HG02642 (cell line): ENCODE measurements around the gene HOXB13.

ENCODE experiments used
- ATAC-seq: cut with Tn5 transposase; IDR thresholded peaks from one replicate; pipeline ENCODE4 v1.9.1; 2021; ENCODE audit warnings: mild to moderate bottlenecking; ENCODE audit not compliant: unreplicated experiment, poor library complexity

The HOXB13 gene

GRCh38 chr17:48749621-48750553 lies 21.3 kb upstream of the HOXB13 start:
- no peak for ATAC-seq

DNA sequence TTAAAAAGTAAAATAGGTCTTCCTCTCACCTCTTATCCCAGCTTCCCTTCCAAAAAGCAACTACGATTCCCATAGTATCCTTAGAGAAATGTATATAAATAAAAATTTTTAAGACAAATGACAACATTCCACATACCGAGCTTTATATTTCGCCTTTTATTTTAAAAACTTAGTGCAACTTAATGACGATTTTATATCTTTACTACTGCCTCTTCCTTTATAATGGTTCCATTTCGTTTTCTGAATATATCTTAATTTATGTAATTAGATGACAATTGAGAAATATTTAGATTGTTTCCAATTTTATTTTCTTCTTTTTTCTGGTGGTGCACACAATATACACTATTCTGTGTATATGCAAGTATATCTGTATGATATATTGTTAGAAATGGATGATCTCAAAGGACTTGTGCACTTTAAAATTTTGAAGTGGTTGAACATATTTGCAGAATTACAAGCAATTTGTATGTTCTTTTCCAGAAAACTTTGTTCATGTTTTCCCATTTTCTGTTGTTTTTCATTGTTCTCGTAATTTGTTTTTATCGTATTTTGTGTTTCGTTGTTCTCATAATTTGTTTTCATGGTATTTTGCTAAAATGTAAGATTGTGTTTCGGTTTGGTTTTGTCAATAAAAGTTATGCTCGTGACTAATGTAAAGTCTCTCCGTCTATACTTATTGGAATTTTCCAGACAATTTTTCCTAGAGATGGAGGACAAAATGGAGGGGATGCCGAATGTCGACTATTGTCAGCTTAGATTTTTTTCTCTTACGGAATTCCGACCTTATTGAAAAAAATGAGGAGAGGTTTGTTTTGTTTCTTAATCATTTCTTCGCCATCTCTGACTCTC lies 20.4 kb upstream of the HOXB13 start:
- ATAC-seq: no peak

- no peak for ATAC-seq
Measured at GRCh38 chr17:48747445-48748363, 19.2 kb upstream of the HOXB13 start.

DNA sequence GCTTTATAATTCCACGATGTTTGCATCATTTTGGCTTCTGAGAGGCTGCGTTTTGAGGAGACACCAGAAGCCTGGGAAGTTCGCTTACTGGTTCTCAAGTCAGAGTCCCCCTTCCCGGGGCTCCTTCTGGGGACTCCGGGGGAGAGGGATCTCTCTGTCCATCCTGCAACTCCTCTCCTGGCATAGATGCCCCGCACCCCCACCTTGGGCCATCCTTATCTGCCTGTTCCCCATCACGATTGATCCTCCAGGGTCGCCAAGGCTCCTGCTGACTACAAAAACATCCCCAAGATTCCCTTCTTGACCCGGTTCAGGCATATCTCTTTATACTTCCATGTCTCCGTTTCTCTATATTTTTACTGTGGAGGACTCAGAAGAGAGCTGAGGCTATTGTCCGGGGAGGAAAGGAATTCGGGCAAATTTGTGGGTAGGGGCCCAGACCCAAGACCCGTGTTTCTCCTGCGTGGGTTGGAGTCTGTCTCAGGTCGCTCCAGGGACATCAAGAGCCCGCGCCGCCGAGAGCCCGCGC lies 18.4 kb upstream of the HOXB13 start:
- no peak for ATAC-seq

GRCh38 chr17:48745381-48746275 lies 17.1 kb upstream of the HOXB13 start:
- no peak for ATAC-seq

GRCh38 chr17:48740537-48740936 lies 12.0 kb upstream of the HOXB13 start:
- no peak for ATAC-seq

DNA sequence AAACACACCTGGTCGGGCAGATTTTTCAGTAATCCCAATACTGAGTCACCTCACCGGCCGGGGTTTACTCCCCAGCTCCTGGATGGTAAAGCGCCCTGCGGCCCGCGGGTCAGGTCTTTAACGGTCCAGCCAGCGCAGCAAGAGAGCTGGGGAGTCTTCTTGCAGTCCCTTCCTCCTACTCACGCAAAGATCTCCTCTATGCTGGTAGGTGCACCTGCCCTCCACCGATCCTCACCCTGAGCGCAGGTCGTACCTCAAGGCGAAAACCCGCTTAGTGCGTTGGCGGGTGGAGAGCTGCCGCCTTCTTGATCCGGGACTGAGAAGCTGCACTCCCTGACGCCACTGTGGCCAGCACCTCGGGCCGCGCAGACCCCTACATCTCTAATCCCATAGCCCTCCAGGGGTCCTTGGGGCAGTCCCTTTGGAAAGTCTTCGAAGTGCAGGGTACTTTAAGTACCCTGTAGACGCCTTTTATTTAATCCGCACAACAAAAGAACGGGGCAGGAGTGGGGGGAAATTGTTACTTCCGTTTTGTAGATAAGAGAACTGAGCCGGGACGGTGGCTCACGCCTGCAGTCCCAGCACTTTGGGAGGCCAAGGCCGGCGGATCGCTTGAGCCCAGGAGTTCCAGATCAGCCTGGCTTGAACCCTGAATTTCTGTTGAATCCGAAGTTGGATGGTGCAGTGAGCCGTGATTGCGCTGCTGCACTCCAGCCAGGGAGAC lies 10.4 kb upstream of the HOXB13 start:
- ATAC-seq: no peak

DNA sequence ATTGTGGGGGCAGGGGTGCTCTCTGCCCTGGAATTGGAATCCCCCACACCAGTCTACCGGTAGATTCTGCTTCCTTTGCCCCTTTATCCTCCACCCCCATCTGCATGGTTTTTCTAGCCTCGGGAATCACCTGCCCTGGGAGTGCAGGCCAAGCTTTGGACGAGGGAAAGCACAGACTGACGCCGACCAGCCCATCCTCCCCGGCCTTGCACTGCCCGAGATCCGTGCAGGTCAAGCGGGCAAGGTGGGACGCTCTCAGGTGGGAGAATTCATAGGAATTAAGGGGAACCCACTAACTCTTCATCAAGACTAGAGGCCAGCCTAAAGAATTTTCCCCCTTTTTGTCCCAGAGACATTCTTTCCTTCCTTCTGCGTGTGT lies 9.9 kb upstream of the HOXB13 start:
- ATAC-seq: no peak

GRCh38 chr17:48737330-48738043 lies 8.9 kb upstream of the HOXB13 start:
- no peak for ATAC-seq

- no peak for ATAC-seq
Measured at GRCh38 chr17:48735062-48735351, 6.5 kb upstream of the HOXB13 start.

DNA sequence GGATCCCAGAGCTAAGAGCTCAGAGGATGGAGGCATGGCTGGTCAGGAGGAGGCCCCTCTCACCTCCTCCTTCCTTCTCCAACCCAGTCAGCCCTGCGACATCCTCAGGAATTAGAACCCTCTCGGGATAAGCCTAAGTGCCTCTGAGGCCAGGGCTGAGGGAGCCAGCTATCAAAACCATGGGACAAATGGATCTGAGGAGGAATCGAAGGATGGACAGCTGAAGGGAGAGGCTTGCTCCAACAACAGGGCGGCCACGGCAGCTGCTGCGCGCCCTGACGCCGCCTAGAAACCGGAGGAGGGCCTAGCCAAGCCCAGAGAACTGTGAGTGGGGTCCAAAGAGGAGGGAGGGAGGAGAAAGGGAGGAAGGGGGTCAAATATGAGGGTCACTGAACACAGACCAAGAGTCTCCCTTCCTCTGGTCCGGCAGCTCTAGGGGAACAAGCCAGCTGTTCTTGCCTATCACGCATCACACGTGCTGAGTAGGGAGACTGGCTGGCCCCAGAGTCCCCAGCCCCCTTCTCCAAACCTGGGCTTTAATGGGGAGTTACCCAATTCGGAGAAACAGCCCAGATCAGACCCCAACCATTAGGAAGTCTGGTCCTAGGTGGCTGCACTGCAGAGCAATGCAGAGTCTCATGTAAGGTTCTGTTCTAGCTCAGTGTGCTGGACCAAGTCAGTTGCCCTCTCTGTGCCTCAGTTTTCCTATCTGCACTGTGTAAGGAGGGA lies 5.9 kb upstream of the HOXB13 start:
- ATAC-seq: no peak

DNA sequence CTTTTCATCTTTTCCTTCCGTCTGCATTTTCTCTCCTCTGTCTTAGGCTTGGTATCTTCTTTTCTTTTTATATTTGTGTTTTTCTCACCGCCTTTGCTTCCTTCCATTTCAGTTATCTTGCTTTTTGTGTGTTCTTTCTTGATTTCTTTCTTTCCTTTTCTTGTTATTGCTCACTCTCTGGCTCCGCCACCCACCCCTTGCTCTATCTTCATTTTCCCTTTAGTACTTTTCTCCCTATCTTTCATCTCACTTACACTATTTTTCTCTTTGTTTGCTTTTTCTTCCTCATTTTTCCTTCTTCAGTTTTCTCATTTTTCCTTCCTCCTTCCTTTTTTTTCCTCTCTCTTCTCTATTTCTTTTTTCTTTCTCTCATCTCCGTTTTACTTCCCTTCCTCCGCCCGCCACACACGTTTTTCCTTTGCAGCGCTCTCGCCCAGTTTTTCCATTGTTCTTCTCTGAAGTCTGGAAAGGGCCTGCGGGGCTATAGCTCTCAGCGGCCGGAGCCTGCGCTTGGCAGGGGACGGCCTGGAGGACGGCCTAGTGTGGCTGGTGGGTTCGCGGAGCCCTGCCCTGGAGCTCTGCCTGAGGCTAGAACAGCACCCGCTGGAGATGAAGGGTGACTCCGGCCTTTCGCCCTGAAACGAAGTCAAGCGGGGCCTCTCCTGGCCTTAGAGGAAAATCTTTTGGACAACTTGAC lies 5.2 kb upstream of the HOXB13 start:
- ATAC-seq: no peak

DNA sequence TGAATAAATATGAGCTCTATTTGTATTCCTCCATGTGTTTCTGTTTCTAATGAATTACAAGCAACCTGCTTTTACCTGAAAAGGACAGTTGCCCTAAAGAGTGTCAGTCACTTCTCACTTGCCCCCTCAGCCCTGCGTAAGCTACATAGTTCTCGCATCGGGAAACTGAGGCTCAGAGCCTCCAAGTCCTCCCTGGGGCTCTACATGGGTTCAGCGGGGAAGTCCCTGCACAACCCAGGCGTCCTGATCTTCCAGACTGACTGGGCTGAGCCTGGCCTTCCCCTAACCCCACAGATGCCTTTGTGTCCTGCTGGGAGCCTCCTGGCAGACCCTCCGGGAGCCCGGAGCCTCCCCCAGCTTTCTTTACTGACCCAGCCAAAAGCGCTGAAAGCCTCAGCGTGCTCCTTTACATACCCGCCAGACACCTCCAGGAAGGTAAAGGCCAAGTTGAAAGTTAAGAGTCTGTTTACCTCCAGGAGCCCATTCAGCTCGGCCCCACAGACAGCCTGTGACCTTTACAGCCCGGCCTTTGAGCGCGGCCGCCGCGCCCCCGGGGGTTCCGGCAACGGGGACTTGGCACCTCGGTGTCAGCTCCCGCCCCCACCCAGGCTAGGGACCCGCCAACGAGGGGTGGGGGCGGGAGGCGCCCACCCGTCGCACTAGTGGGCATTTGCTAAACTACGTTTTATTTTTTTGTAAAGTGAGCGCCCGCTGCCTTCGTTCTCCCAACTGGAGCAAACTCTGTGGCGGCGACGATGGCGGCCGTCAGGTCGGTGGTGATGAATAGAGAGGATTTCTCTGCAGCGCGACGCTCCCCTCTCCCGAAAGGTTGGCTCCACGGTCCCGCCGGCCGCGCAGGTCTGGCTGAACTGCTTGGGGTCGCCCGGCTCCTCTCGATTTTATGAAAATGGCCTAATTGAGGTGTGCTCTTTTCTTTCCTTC lies 4.4 kb upstream of the HOXB13 start:
- no peak for ATAC-seq

GRCh38 chr17:48731355-48731754 lies 2.8 kb upstream of the HOXB13 start:
- ATAC-seq: no peak

DNA sequence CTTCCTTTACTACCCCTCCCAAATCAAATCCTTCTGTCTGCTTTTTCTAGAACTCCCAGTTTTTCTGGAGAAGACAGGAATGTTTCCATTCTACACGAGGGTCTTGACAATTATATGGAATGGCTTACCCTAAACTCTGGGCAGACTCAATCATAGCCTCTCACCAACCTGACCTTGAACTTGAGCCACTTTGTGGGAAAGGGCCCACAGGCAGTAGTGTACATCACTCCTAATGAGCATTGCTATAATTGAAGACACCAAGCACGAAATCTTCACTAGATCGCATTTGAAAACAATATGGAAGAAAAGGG lies 1.6 kb upstream of the HOXB13 start:
- ATAC-seq: no peak
